ENCODE results near the gene CHST8.

DNA sequence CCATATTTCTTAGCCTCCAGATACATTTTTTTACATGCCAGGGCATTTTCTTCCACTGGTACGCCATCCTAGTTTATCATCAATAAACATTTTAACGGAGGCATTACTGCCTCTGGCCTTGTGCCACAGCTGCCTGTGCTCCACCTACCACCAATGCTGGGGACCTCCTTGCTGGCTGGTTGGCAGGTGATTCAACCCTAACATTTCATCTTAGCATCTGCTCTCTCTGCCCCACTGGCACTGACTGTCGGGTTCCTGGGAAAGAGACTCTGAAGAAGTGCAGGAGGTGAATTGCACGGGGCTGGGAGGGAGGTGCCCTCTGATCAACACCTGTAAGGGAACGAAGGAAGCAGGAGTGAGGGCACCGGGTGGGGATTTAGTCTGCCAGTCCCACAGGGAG lies 123.5 kb downstream of the CHST8 start:
- TF ChIP-seq, protein P1, sequence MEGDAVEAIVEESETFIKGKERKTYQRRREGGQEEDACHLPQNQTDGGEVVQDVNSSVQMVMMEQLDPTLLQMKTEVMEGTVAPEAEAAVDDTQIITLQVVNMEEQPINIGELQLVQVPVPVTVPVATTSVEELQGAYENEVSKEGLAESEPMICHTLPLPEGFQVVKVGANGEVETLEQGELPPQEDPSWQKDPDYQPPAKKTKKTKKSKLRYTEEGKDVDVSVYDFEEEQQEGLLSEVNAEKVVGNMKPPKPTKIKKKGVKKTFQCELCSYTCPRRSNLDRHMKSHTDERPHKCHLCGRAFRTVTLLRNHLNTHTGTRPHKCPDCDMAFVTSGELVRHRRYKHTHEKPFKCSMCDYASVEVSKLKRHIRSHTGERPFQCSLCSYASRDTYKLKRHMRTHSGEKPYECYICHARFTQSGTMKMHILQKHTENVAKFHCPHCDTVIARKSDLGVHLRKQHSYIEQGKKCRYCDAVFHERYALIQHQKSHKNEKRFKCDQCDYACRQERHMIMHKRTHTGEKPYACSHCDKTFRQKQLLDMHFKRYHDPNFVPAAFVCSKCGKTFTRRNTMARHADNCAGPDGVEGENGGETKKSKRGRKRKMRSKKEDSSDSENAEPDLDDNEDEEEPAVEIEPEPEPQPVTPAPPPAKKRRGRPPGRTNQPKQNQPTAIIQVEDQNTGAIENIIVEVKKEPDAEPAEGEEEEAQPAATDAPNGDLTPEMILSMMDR (conservative IDR thresholded peaks at IDR 0.05), result no peak
- TF ChIP-seq EZH2 (IDR thresholded peaks at IDR 0.05; ENCODE audit: low read depth), result no peak
